ENCODE results near the gene LRRC49. TPM values are rescaled to one million over a fixed set of nuclear protein-coding genes. Genes with fewer than 3 reads are reported as not detected.
"Not testable (repeated sequence)": the region's sequence is repeated elsewhere in the genome, so short reads cannot be mapped to it uniquely, and the experiment has no call there.

LRRC49 gene
- polyA plus RNA-seq, 1 donor: 5.9 TPM

DNA sequence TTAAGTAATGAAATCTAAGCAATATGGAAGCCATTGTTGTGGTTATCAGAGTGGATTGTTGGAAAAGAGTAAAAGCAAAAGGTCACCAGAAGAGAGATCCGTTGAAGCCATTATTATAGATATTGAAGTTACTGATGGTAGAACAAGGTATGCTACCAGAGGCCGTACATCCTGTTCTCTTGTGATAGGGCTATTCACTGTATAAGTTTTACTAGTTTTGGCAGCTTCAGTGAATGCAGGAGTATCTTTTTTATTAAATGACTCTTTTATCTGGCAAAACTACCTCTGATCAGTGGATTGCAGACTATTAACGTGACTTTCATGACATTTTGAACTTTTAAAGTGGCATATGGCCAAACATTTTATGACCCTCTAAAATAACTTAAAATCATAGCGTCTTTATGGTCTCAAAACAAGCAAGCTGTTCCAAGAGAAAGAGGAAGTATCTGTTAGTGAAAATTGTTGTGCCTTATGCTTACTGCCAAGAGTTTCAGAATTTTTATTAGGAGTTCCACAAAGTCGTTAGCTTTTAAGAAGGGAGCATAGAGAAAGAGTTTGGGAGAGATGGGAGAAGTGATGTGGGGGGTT, 102.9 kb downstream of the LRRC49 start:
- peak; percentile 29 for DNase-seq

DNA sequence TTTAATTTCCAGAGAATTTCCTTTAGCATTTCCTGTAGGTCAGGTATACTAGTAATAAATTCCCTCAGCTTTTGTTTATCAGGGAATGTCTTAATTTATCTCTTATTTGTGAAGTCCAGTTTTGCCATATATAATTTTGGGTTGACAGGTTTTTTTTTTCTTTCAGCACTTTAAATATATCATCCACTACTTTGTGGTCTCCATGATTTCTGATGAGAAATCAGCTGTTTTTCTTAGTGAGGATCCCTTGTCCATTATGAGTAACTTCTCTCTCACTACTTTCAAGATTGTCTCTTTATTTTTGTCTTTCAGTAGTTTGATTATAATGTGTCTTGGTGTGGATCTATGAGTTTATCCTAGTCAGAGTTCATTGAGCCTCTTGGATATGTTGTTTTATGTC, 105.7 kb downstream of the LRRC49 start:
- DNase-seq: no peak

DNA sequence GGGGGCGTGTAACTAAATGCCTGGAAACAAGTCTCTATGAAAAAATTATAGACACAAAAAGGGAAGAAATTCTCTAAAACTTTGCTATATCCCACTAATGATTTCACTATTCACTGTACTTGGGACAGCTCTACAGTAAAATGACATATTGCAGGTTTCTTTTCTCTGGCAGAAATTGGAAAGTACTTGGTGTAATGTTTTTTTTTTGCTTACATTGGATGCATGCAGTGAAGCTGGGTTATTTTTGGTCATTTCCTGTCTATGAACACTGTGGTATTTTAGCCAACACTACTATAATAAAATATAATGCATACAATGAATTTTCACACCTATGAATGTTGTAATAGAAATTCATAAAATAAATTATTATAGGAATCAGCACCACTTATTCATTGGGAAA, 109.7 kb downstream of the LRRC49 start:
- DNase-seq: no peak

DNA sequence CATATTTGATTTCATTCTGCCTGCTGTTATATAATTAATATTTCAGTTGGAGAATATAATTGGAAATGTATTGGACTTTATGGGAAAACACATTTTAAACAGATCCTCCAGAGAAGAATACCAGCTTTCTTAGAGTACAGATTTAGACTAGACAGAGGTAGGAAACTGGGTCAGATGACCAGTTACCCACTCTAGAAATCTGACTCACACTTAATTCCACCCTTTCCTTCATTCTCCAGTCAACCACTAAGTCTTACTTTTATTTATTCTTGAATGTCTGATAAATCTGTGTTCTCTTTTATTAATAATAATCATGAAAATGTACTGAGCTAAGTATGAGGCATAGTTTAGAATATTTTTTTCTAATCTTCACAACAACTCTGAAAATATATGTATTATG, 110.7 kb downstream of the LRRC49 start:
- DNase-seq: no peak

DNA sequence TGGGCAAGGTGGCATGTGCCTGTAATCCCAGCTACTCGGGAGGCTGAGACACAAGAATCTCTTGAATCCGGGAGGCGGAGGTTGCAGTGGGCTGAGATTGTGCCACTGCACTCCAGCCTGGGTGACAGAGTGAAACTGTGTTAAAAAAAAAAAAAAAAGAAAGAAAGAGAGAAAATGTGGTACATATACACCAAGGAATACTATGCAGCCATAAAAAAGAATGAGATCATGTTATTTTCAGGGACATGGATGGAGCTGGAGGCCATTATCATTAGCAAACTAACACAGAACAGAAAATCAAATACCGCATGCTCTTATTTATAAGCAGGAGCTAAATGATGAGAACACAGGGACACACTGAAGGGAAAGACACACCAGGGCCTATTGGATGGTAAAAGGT, 111.9 kb downstream of the LRRC49 start:
- not testable (repeated sequence) for DNase-seq

DNA sequence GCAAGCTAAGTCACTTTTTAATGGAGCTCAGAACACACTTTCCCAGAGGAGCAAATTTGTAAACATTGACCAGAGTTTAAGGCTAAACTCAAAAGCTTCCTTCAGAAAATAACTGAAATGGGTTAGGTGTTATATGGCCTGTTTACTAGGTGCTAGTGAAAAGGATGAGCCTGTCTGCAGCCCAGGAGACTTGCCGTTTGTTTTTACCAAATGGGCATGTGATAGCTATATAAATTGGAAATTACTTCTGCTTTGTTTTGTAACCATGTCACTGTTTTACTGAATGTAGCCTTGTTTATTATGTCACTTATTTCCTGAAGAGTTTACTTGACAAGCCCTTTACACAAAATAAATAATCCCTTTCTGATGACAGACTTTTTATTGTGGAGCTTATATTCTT, 113.3 kb downstream of the LRRC49 start:
- DNase-seq: no peak

DNA sequence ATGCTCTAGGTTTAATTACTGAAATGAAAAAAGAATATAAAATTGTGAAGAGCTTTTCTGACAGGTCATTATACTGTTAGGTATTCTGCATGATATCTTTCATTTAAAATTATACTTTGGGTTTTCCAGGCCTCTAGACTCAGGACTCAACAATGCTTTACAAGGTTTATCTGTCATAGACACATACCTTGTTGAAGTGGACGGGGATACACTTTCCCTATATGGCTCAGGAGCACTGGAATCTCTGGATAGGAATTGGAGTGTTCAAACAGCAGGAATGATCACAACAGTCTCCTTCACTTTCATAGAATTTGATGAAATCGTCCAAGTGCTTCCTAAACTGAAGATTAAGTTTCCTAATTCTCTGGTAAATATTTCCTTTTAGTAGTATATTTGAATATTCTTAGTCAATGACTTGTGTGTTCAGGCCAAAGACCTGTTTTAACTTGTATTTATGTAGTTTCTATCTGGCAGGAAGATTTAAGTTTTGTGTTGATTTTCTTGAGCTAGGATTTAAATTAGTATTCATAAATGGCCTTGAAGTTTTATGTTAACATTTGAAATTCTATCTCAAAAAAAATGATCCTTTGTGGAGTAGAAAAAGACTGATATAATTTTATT, 115.7 kb downstream of the LRRC49 start:
- DNase-seq: no peak

DNA sequence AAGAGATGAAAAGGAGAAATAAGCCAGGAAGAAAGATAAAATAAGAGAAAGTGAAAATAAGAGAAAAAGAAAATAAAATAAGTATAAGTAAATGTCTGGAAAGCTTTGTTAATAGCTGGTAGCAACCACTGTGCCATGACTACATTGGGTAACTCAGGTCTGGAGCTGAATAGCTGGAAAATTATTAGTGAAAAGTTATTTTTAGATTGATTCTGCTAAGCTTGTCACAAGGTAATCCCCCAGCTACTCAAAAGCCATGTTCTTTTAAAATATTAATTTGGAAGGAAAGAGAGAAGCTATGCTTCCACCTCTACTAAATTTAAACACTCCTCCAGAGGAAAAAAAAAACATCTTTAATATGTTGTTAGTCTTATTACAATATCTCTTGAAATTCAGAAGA, 117.8 kb downstream of the LRRC49 start:
- no peak for DNase-seq

DNA sequence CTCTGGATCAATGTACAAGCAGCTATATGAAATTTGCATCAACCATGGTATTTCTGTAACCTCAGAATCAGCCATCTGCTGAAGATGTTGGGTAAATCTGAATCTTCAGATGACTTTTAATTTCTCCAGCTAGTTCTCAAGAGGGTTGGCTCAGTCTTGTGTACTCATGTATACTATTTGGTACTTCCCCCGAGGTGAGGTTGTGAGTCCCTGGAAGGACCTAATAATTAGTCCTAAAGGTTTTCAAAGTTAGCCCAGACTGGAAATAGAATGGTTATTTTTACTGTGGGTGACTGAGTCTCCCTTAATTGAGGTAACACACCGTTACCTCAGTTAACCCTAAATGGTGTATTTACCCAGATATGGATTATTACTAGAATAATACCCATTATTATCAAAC, 118.4 kb downstream of the LRRC49 start:
- DNase-seq: no peak

DNA sequence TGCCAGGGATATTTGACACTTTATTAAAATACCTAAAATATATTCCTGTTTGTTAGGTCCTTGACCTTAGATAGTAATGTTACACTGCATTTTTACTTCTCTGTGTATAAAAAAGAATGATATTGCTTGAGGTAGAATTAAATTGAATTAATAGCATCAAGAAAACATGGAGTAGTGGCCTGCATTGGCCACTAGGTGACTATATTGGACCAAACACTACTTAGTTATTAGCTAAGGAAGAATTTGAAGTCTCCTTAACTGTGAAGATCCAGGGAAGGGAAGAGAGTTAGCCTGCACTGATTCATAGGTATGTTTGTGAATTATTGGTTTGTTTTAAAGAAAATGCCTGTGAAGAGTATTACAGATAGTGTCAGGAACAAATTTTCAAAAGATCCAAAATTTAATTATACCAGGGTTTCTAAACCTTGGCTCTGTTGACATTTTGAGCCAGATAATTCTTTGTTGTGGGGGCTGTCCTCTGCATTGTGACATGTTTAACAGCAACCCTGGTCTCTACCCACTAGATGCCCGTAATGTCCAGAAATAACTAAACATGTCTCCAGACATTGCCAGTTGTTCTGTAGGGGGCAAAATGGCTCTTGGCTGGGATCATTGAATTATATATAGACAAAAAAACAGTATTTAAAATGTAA, 119.0 kb downstream of the LRRC49 start:
- peak; percentile 29 for DNase-seq

DNA sequence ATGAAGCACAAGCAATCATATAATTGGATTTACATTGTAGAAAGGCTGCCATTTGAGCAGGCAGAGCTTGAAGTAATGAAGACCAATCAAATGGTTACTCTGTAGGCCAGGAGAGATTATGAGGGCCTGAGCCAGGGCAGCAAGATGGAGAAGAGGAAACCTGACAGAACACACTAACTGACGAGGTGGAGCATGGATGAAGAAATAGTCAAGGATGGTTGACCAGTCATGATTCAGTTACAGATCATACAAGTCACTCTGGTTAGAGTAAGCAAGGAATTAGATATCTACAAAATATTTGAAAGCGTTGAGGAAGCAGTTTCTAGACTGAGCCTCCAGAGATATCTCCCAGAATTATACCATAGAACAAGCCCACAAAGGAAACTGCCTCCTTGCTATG, 120.8 kb downstream of the LRRC49 start:
- no peak for DNase-seq

DNA sequence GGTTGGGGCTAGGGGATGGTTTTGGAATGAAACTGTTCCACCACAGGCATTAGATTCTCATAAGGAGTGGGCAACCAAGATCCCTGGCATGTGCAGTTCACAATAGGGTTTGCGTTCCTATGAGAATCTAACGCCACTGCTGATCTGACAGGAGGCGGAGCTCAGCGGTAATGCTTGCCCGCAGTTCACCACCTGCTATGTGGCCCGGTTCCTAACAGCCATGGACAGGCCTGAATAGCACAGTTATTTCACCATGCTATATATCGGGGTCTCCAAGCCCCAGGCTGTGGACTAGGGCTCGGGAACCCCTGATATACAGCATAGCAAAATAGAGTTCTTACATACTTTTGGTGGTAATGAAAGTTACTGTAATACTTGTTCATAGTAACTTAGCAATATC, 122.7 kb downstream of the LRRC49 start:
- DNase-seq: no peak

DNA sequence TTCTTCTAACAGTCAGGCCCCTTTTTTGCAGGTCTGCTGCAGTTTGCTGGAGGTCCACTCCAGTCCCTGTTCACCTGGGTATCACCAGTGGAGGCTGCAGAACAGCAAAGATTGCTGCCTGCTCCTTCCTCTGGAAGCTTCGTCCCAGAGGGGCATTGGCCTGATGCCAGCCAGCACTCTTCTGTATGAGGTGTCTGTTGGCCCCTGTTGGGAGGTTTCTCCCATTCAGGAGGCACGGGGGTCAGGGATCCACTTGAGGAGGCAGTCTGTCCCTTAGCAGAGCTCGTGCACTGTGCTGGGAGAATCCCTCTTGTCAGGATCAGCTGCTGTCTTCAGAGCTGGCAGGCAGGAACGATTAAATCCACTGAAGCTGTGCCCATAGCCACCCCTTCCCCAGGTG, 138.6 kb downstream of the LRRC49 start:
- DNase-seq: not testable (repeated sequence)

DNA sequence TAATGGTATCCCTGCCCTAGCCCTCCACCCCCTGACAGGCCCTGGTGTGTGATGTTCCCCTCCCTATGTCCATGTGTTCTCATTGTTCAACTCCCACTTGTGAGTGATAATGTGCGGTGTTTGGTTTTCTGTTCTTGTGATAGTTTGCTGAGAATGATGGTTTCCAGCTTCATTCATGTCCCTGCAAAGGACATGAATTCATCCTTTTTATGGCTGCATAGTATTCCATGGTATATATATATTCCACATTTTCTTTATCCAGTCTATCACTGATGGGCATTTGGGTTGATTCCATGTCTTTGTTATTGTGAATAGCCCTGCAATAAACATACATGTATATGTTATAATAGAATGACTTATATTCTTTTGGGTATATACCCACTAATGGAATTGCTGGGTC, 142.9 kb downstream of the LRRC49 start:
- not testable (repeated sequence) for DNase-seq

DNA sequence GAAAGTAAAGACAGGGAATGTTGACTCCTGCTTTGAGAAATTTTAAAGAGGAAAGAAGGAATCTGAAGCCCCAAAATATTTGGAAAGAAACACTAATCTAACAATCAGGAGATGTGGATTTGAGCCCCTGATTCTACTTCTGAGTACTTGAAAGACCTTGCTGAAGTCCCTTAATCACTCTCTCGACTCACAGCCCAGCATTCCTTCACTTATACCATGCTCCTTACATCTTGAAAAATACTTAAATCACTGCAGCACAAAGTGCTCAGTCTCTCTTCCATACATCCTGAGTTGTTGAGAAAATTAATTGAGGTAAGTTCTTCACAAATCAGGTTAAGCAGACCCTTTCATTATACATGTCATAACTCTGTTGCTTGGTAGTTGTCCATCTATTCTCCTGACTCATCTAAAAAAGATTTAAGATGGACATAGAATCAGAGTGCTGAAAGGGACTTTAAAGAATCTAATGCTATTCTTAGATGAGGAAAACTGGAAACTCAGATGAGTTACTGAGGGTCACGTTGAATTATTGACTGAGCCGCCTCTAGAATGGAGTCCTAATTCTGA, 149.8 kb downstream of the LRRC49 start:
- DNase-seq: no peak

DNA sequence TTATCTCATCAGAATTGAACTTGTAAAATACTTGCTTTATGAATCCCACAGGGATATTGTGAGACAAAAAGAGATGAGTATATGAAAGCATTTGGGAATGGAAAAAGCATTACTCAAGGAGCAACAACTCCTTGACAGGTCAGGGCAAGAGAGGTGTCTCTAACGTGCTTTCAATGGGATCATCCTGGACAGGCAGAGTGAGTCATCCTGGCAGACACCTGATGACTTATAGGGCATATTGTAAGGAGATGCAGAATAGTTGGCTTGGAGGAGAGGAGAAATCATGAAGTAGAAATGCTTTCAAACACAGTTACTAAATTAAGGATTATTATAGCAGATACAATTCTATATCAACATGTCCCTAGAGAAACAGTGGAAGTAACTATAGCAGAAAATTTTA, 150.7 kb downstream of the LRRC49 start:
- no peak for DNase-seq

DNA sequence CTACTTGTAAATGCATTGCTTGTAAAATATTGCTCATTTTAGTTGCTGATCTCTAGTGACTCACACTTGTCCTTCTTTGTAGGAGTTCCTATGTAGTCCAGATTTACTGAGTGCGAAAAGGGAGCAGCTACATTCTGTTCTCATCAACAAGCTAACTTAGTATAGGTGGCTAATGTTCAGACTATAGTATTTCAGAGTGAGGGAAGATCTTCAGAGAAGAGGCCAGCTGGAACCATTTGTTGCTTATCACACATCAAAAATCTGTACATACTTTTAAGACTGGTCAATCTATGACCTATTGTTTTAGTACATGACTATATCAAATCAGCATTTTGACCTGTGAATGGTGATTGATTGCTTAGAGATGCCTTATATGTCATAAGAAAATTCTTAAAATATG, 151.4 kb downstream of the LRRC49 start:
- DNase-seq: no peak

DNA sequence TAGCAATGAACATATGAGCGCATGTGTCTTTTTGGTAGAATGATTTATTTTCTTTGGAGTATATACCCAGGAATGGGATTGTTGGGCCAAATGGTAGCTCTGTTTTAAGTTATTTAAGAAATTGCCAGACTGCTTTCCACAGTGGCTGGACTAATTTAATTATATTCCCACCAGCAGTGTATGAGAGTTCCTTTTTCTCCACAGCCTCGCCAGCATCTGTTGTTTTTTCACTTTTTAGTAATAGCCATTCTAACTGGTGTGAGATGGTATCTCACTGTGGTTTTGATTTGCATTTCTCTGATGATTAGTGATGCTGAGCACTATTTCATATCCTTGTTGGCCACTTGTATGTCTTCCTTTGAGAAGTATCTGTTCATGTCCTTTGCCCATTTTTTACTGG, 153.5 kb downstream of the LRRC49 start:
- not testable (repeated sequence) for DNase-seq

DNA sequence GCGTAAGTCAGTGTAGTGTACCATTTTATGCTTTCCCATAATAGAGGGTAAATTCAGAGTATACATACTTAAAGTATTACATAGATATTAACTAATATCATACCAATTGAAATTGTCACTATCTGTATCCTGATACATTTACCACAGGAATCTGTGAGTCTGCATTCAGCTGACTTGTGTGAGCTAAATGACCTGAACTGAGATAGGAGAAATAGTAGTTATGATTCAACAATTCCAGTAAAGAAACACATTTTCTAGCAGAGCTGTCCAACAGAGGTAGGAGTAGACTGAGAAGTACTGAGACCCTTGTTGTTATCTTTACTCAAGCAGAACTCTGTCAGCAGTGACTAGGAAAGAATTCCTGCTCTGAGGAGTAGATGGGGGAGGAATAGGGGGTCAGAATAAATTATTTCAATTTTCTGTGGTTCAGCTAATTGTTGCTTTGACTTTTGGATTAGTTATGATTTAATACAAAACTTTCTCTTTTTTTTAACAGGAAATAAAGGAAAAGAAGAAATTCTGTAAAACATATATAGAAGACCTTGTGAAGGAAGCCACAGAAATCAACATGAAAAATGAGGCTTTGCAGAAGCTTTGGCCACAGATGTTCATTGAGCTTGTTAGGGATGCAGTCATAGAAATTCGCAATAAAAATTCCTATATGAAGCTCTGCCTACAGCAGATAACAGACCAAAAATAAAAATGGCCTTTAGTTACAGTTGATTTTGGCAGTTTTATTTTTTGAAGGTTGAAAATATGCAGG, 156.5 kb downstream of the LRRC49 start:
- no peak for DNase-seq

DNA sequence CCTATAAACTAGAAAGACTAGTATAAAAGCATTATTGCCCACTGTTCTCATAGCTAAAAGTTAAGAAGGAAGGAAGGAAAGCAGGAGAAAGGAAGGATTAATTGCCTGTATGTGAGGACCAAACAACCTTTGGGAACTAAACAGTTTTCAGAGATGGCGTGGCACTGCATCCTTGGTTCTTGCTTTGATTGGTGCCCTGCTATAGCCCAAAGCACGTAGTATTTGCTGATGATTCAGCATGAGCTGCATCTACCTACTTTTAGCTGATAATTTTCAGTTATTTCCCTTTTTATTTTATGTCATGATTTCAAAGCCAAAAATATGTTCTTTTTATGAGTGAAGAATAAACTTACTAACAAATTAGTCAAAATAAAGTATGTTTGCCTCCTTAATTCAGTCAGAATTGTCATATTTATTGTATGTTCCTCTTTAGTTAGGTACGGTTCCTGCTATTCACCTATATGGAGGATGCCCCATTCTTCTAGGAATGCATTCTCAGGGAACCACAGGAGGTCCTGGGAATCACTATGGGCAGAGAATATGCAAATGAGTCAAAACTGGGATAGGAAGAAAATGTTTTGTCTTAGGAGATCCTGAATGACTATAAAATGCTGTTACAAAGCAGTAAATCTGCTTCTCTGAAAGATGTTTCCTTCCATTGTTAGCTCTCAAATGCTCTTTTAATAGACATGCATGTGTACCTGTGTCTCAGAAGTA, 157.2 kb downstream of the LRRC49 start:
- no peak for DNase-seq

DNA sequence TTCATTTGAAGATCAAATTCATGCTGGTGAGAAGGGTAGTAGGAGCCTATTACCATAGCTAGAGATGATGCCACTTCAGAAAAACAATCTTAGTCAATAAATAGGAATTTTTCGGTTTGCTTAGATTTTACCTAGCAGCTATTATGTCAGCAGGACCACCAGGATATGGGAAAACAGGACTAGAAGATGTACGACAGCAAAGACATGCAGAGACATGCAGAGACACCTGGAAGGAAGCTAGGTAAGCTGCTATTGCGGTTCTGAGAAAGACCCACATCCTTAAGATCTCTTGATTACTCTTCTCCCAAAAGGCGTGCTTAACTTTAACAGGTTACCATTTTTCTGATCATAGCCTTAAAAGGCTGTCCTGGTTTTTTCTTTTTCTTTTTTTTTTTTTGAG, 157.8 kb downstream of the LRRC49 start:
- no peak for DNase-seq

DNA sequence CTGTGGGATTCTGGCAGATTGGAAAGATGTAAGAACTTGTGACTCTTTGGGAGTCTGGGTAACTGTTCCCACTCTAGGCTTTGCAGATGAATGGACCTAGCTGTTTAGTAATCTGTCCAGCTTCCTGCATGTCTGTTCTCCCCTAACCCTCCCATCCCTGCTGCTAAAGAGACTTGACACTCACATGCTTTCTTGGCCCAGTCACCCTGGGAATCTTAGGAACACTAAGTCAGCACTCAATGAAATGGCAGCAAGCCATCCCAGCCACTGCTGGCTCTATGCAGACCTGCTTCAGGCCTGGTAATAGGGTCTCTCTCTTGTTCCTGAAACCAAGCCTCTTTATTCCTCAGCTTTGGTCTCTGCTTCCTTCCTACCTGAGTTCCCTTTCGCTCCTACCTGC, 158.9 kb downstream of the LRRC49 start:
- no peak for DNase-seq

DNA sequence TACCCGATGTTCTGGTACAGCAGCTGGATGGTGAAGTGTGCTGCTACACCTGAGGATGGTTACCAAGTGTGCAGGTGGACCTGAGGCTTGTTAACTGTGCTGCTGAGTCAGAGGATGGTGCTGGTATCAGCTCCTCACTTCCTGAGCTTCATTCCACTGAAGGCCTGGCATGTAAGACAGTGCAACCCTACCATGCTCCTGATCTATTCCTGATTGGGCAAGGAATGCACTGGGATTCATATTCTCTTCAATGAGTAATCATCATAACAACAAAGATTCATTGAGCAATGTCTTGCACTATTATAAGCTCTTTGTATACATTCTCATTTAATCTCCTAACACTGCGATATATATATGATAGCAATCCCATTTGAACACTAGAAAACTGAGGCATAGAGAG, 159.7 kb downstream of the LRRC49 start:
- DNase-seq: no peak

Data from hindlimb muscle (tissue), 1 donor.